Measurements from ENCODE around the gene ADGRF3.

GRCh38 chr2:26295511-26295910 lies 51.1 kb downstream of the ADGRF3 start:
- TF ChIP-seq CTCF (IDR thresholded peaks at IDR 0.05) (no peak), POLR2A (IDR thresholded peaks at IDR 0.05) (no peak)
